Measurements from ENCODE around the gene FBXO2.

- TF ChIP-seq POLR2A (IDR thresholded peaks at IDR 0.05; ENCODE audit: low read depth, low read length) (no peak), CTCF (conservative IDR thresholded peaks at IDR 0.05; ENCODE audit: low read depth, low read length) (no peak), BHLHE40 (IDR thresholded peaks at IDR 0.05; ENCODE audit: low read depth, low read length) (no peak), RCOR1 (IDR thresholded peaks at IDR 0.05; ENCODE audit: insufficient replicate concordance, low read length) (no peak), MAFK (IDR thresholded peaks at IDR 0.05; ENCODE audit: low read depth, low read length) (no peak), ELK1 (IDR thresholded peaks at IDR 0.05; ENCODE audit: borderline replicate concordance, low read depth, low read length) (no peak), MXI1 (IDR thresholded peaks at IDR 0.05; ENCODE audit: borderline replicate concordance, low read depth, low read length) (no peak), CEBPB (IDR thresholded peaks at IDR 0.05; ENCODE audit: low read depth, low read length) (no peak), RAD21 (IDR thresholded peaks at IDR 0.05; ENCODE audit: low read length) (no peak), SMC3 (IDR thresholded peaks at IDR 0.05; ENCODE audit: low read depth, low read length) (no peak)
Measured at GRCh38 chr1:11688506-11688905, 34.3 kb upstream of the FBXO2 start.

Data from IMR-90 (cell line).